PC-9 (cell line): ENCODE data around the gene MAFB.
A peak's percentile ranks its signal among the peaks of the same experiment; 100 is the strongest.

Experiments used
- CTCF ChIP-seq: fragments of 200-600 bp; sonication (generic); conservative IDR thresholded peaks from 2 replicates; pipeline ENCODE4 v1.6.1; 2017; ENCODE audit warnings: mixed run types, antibody characterized with exemption, mild to moderate bottlenecking, moderate library complexity
- EZH2 ChIP-seq: fragments of 200-600 bp; sonication (generic); IDR thresholded peaks from 2 replicates; pipeline ENCODE4 v1.8.0; 2017; ENCODE audit warnings: antibody characterized with exemption, low read depth

GRCh38 chr20:40711079-40711478 lies 22.0 kb upstream of the MAFB start:
- TF ChIP-seq CTCF = no peak
- TF ChIP-seq EZH2 = 0 out of 2 replicates have a peak, but pooled peaks have one; percentile 75
